Endothelial cell of hepatic sinusoid (primary cell): ENCODE data around the gene HINT3.

Experiments used
- in situ Hi-C: cut with HindIII; loops from 2 replicates; pipeline ENCODE4 v1.10.0; 2017; ENCODE audit warnings: low sequenced_read_pairs

Gene HINT3

GRCh38 chr6:125959041-125959440 lies 2.5 kb downstream of the HINT3 start:
- in situ Hi-C loops = loop anchor here (5.0 to 25.0 kb wide), 2 partner anchors 67 to 172 kb away; partner anchors contain the start of gene NCOA7

- in situ Hi-C loops = loop anchor here (25.0 kb wide), 1 partner anchor 174 kb away; the partner anchor contains the start of gene NCOA7
Observed at GRCh38 chr6:125961117-125961516, 4.5 kb downstream of the HINT3 start.

DNA sequence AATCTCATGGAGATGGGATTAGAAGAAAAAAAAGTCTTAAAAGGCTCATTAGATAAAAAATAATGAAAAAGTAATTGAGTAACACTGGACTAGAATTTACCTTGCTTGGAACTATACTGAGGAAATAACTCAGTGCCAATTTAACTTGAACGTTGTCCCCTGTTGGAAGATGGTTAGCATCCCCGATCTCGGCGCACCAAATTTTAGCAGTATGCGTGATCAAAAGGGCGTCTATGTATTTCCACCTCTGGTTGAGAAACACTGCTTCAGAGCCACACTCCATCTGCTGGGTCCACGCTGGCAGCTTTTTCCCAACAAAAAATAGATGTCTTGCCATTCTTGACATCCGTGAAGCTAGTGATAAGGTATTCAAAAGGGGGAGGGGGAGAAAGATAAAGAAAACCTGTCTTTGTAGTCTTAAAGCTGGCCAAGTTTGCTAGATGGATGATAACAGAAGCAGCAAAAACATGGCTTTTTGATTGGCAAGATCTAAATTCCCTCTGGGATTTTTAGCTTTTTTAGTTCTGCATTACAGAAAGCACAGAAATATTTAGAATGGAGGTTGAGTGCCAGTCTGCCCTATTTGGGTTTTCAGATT lies 6.4 kb downstream of the HINT3 start:
- in situ Hi-C loops = loop anchor here (25.0 kb wide), 1 partner anchor 176 kb away; the partner anchor contains the start of gene NCOA7

DNA sequence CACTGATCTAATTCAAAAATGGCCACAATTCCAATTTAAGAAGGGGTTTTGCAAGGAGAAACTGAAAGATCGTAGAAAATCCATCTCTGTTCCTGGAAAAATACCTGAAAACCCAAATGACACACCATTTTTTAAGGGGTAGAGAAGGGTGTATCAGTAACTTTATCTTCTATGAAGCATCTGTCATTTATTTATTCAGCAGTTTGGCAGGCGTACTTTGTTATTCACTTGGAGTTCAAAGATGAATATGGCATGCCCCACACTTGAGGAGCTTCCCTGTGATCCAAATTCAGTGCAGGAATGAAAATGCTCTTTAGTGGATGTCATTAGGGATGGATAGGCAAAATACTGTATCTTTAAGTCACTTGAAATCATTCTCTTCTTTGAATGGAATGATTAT lies 7.2 kb downstream of the HINT3 start:
- in situ Hi-C loops = loop anchor here (25.0 kb wide), 1 partner anchor 177 kb away; the partner anchor contains the start of gene NCOA7

DNA sequence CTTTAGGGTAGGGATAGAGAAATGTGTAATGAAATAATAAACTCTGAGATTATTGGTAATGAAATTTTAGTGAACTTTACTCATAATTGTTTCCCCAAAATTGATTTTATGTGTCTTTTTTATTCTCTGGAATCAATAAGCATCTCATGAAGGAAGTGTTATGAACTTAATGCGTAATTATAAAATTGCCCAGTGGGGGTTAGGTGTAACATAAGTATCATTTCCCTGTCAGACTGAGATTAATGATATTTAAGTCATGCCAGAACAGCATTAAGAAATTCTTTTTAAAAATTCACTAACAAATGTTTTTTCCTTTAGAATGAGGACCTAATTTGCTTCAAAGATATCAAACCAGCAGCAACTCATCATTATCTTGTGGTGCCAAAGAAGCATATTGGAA lies 10.0 kb downstream of the HINT3 start:
- in situ Hi-C loops = loop anchor here (25.0 kb wide), 1 partner anchor 179 kb away; the partner anchor contains the start of gene NCOA7

- in situ Hi-C loops = loop anchor here (25.0 kb wide), 1 partner anchor 181 kb away; the partner anchor contains the start of gene NCOA7
Observed at GRCh38 chr6:125968493-125968892, 11.9 kb downstream of the HINT3 start.

DNA sequence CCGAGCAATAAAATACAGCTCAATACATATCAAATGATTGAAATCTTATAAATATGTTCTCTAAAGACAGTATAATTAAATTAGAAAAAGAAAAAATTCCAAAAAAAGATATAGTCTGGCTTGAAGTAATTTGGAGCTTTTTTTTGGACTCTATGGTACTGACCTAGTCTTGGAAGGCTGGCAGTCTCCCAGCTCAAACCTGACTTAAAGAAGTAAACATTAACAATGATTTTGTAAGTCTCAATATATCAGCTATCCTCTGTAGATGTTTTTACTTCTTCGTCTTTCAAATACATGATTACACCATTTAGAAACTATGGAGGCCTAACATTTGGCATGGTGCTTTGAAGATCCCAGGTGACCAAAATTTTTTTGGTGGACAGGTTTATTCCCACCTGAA lies 14.2 kb downstream of the HINT3 start:
- in situ Hi-C loops = loop anchor here (25.0 kb wide), 1 partner anchor 183 kb away; the partner anchor contains the start of gene NCOA7

GRCh38 chr6:125972478-125972877 lies 15.9 kb downstream of the HINT3 start:
- in situ Hi-C loops = loop anchor here (25.0 kb wide), 1 partner anchor 185 kb away; the partner anchor contains the start of gene NCOA7

DNA sequence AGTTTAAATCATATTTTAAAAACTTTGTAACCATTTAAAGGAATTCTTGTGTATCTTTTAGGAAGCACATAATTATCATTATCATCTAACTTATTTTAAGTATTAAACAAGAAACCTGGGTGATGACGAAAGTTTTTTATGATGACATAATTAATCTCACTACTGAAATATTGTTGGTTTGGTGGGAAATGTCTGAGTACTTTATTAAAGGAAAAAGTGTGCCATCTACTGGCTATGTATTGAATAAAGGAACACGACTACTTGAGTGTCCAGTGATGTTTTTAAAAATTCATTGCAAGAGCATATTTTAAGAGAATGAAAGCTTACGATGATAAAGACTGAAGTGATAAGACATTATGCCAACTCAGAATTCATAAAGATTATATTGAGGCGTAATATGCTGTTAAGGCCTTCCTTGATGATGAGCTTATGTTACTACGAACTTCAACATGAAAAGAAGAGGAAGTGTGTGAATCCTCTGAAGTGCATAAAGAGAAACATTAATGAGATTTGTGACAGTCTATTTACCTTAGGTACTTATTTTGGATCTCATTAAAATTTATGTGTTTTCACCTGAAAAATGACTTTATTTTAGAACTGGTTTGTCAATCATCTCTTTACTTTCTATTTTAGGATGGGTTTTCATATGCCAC lies 17.8 kb downstream of the HINT3 start:
- in situ Hi-C loops = loop anchor here (25.0 kb wide), 1 partner anchor 187 kb away; the partner anchor contains the start of gene NCOA7

DNA sequence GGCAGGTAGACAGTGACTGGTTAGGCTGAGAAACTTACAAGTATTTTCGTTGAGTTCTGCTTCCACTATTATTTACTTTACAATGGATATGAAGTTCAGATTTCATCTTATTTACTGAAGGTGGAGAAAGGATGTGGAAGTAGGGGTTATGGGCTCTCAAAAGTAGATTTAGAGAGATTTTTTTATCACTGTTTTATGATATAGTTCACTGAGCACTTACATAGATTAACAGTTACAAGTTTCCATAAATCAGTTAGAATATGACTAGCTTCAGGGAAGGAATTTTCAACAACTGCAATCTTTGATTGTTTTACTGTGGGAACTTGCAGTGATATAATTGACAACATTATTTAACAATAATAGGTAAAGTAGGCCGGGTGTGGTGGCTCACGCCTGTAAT lies 22.5 kb downstream of the HINT3 start:
- in situ Hi-C loops = no loop called here

GRCh38 chr6:125981571-125982185 lies 25.1 kb downstream of the HINT3 start:
- in situ Hi-C loops = no loop called here

DNA sequence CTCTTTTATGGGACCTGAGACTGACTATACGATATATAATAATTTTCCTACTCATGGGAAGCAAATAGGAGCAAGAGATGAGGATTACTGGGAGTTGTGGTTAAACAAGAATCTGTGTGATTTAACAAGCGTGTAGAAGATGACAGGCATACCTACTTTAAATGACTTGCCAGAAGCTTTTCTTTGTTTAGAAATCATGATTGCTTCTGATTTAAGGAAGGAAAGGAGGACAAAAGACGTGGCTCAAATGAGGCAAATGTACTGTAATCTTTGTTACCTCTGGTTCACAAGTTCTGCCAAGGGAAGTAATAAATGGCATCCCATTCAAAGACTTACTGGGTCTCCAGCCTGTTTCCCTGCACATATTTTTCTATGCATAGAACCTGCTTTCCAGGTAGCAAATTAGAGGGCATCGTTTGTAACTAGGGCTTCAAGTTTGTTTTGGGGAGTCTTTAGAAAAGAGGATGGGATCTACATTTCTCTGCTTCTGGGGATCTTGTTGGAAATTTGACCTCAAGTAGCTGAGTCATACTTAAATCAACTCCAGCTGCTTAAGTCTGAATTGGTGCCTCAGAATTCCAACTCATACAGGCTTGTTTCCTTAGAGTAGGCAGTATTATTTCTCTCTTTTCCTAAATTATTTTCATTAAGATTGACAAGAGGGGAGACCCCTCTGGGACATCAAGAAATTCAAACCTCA lies 26.8 kb downstream of the HINT3 start:
- in situ Hi-C loops = no loop called here

DNA sequence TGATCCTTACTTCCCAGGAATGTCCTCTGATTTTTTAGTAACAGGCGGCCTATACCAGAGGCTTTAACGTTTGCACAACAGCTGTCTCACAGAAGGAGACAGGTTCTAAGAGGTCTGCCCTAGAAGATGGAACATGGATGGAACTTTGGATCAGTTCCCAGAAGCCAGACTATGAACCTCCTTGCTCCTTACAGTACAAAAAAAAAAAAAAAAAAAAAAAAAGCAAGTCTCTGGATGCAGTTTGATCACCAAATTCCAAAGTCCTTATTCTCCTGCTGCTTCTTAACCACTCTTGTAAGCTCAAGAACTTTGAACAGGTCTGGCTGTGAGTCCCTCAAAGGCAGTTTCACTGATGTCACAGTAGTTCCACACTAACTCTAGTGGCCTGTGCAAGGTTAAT lies 27.7 kb downstream of the HINT3 start:
- in situ Hi-C loops = no loop called here

DNA sequence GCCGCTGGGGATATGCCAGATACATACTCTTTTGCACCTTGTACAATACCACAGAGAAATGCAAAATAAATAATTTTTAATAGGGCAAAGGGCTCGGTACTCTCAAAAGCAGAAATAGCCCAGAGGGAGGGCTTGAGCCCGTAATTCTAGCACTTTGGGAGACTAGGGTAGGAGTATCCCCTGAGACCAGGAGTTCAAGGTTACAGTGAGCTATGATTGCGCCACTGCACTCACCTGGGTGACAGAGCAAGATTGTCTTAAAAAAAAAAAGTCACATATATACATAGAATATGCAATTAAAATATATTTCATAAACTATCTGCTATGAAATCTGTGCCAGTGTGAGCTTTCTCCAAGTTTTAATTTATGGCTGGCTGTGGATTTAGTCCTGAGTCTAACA lies 29.0 kb downstream of the HINT3 start:
- in situ Hi-C loops = no loop called here

GRCh38 chr6:125985979-125986300 lies 29.4 kb downstream of the HINT3 start:
- in situ Hi-C loops = no loop called here

- in situ Hi-C loops = no loop called here
Observed at GRCh38 chr6:125986301-125987025, 29.9 kb downstream of the HINT3 start, which contains the start of gene TRMT11. Gene TRMT11 (plus strand): TSS chr6:125986540. CDS start chr6:125986551, 11 bp downstream.

GRCh38 chr6:125987026-125987617 lies 30.6 kb downstream of the HINT3 start:
- in situ Hi-C loops = no loop called here

- in situ Hi-C loops = no loop called here
Observed at GRCh38 chr6:125988280-125988679, 31.7 kb downstream of the HINT3 start.

DNA sequence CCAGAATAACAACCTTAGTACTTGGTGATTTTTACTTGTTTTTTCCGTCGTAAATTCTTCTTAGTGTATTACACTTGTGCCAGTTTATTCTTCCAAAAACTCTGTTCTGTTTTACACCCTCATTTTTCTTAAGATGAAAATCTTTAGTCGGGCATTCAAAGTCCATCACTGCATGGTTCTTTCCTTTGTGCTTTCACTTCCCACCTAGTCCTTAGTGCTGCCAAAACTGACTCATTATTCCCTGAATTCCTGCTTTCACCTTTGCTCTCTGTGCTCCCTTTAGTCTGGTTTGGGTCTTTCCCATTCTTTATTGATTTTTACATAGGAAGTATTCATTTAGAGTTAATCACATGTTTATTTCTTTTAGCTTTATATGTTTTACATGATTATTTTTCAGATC lies 33.1 kb downstream of the HINT3 start:
- in situ Hi-C loops = no loop called here

DNA sequence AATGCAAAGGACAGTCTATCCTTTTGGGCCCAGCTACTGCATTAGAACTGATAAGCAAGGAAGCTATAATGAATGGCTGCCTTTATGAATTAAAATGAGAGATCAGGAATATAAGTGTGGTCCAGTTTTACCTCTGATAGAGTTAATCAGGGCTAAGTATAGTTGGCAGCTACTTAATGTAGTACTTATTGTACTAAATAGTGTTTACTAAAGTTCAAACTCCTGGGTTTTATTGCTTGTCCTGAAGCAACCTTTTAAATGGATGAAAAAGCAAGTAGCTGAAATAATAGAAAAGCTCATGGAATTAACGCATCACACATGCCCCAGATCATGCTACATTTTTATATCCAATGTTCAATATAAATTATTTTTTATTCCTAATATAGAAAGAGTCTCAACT lies 35.1 kb downstream of the HINT3 start:
- in situ Hi-C loops = no loop called here
